Peyer's patch (tissue), 4 donors: Measurements from ENCODE around the gene FXYD3.
A peak's percentile ranks its signal among the peaks of the same experiment; 100 is the strongest.

Experiments used
- CTCF ChIP-seq, 6 experiments: fragments of 450-650 bp in 4 of 6; fragments of 200-600 bp in 2 of 6; sonication (generic) in 1 of 6; IDR thresholded peaks; one replicate each; pipeline ENCODE4 v1.5.1; 2017 to 2019; ENCODE audit warnings: antibody characterized with exemption in 6 of 6, mild to moderate bottlenecking in 3 of 6, moderate library complexity in 1 of 6
- POLR2A ChIP-seq, 2 donors: fragments of 450-650 bp; IDR thresholded peaks; one replicate each; pipeline ENCODE4 v1.5.1; 2017; ENCODE audit warnings: antibody characterized with exemption in 2 of 2, mild to moderate bottlenecking in 2 of 2, moderate library complexity in 2 of 2

GRCh38 chr19:35140962-35141836 lies 25.6 kb downstream of the FXYD3 start:
- TF ChIP-seq CTCF (IDR thresholded peaks at IDR 0.05): peak in 4 of 6 experiments; percentile 43 to 66 (median 55)
- TF ChIP-seq POLR2A (IDR thresholded peaks at IDR 0.05): peak; percentile 34 to 78
